ENCODE data around the gene NUDT4B.
"Not testable (repeated sequence)": the region's sequence is repeated elsewhere in the genome, so short reads cannot be mapped to it uniquely, and the experiment has no call there.

- TF ChIP-seq CTCF, POLR2A (IDR thresholded peaks at IDR 0.05): not testable (repeated sequence)
These were observed 45.3 kb downstream of the NUDT4B start for GRCh38 chr1:148793762-148794332.

All from testis (tissue), 2 donors.